H1 (cell line): ENCODE data around the gene ENKD1. TPM values are rescaled to one million over a fixed set of nuclear protein-coding genes. Genes with fewer than 3 reads are reported as not detected.

Experiments used
- CTCF ChIA-PET: fragments of 300-600 bp; sonication (Branson Sonifier 250); formaldehyde crosslinking; loops from one replicate; lab custom pipeline; 2021; ENCODE audit not compliant: partially characterized antibody; lab: Charles Lee
- POLR2A ChIA-PET: fragments of 300-600 bp; sonication (Branson Sonifier 250); formaldehyde crosslinking; loops from one replicate; lab custom pipeline; 2021; ENCODE audit warnings: inconsistent platforms; ENCODE audit not compliant: partially characterized antibody; lab: Charles Lee
- DNase-seq, 2 experiments: peaks; one replicate each; pipeline versions ENCODE4 v3.0.0 to v3.0.0-alpha.2; 2010 to 2022; ENCODE audit warnings: low spot score in 2 of 2, low read depth in 1 of 2, mixed read lengths in 1 of 2
- FAIRE-seq: peaks from 2 replicates; lab custom pipeline; 2011; peaks lifted over from hg19 to GRCh38; lab: Jason Lieb, UNC
- H2AFZ ChIP-seq: 2 replicates; pipeline ENCODE4 v1.8.1; 2012; ENCODE audit warnings: low read length, inconsistent platforms
- H2AK5ac ChIP-seq: 2 replicates; pipeline ENCODE4 v1.6.1; 2013; ENCODE audit warnings: low read depth, low read length
- H2BK120ac ChIP-seq: replicated peaks from 2 replicates; pipeline ENCODE3; 2013; ENCODE audit warnings: low read depth, low read length, inconsistent platforms
- H2BK12ac ChIP-seq: 2 replicates; pipeline ENCODE4 v1.6.1; 2013; ENCODE audit warnings: low read depth, low read length
- H2BK15ac ChIP-seq: 2 replicates; pipeline ENCODE4 v1.6.1; 2013; ENCODE audit warnings: low read length
- H2BK20ac ChIP-seq: 2 replicates; pipeline ENCODE4 v1.6.1; 2013; ENCODE audit warnings: low read length
- H2BK5ac ChIP-seq: 2 replicates; pipeline ENCODE4 v1.6.1; 2013; ENCODE audit warnings: low read depth, low read length
- H3K14ac ChIP-seq: 2 replicates; pipeline ENCODE4 v1.6.1; 2013; ENCODE audit warnings: inconsistent platforms; ENCODE audit not compliant: insufficient read length
- H3K18ac ChIP-seq: 2 replicates; pipeline ENCODE4 v1.6.1; 2013; ENCODE audit warnings: low read length; ENCODE audit errors: extremely low read depth
- H3K23ac ChIP-seq: 2 replicates; pipeline ENCODE4 v1.6.1; 2013; ENCODE audit warnings: inconsistent platforms; ENCODE audit not compliant: insufficient read length
- H3K23me2 ChIP-seq: 2 replicates; pipeline ENCODE4 v1.6.1; 2013; ENCODE audit warnings: low read depth, low read length
- H3K27ac ChIP-seq: 2 replicates; pipeline ENCODE4 v1.6.1; 2011; ENCODE audit warnings: low read depth, low read length, inconsistent platforms
- H3K27me3 ChIP-seq, 4 experiments: replicated peaks in 1 of 4; 1 replicate in 1 of 4; 2 replicates in 3 of 4; pipeline versions ENCODE4 v1.6.1 to v1.8.1; 2011 to 2013; ENCODE audit warnings: low read length in 3 of 4, mild to moderate bottlenecking in 3 of 4, inconsistent platforms in 2 of 4, mixed read lengths in 2 of 4, moderate library complexity in 1 of 4; ENCODE audit not compliant: control insufficient read depth in 3 of 4, insufficient read depth in 3 of 4; ENCODE audit errors: extremely low read depth in 1 of 4
- H3K36me3 ChIP-seq, 4 experiments: 2 replicates each; pipeline versions ENCODE4 v1.6.1 to v1.8.1; 2011 to 2013; ENCODE audit warnings: mild to moderate bottlenecking in 4 of 4, low read length in 3 of 4, moderate library complexity in 2 of 4, control low read depth in 1 of 4, inconsistent platforms in 1 of 4; ENCODE audit not compliant: insufficient read depth in 4 of 4, control insufficient read depth in 2 of 4
- H3K4ac ChIP-seq: replicated peaks from 2 replicates; pipeline ENCODE3; 2013; ENCODE audit warnings: low read length, low read depth, mixed read lengths, inconsistent platforms; ENCODE audit not compliant: insufficient read length
- H3K4me1 ChIP-seq, 4 experiments: replicated peaks in 1 of 4; 1 replicate in 1 of 4; 2 replicates in 3 of 4; pipeline versions ENCODE4 v1.6.1 to v1.8.1; 2011 to 2013; ENCODE audit warnings: low read length in 3 of 4, inconsistent platforms in 2 of 4, mixed read lengths in 1 of 4; ENCODE audit not compliant: insufficient read depth in 4 of 4, control insufficient read depth in 3 of 4
- H3K4me2 ChIP-seq, 2 experiments: 2 replicates each; pipeline versions ENCODE4 v1.6.1 to v1.8.1; 2011 to 2013; ENCODE audit warnings: low read depth in 2 of 2, low read length in 2 of 2, control low read depth in 1 of 2, inconsistent platforms in 1 of 2, mild to moderate bottlenecking in 1 of 2; ENCODE audit not compliant: insufficient read depth in 1 of 2
- H3K4me3 ChIP-seq, 4 experiments: fragments of 200-600, 300-600 bp in 1 of 4; sonication (generic), shearing (Covaris generic), sonication (Bioruptor Twin) in 1 of 4; 2 replicates each; pipeline versions ENCODE4 v1.5.1 to v1.8.1; 2011 to 2016; ENCODE audit warnings: low read length in 4 of 4, low read depth in 3 of 4, control low read depth in 2 of 4, inconsistent platforms in 2 of 4, mild to moderate bottlenecking in 2 of 4, mixed read lengths in 1 of 4, moderate library complexity in 1 of 4; ENCODE audit not compliant: insufficient read depth in 2 of 4; ENCODE audit errors: extremely low read depth in 1 of 4
- H3K56ac ChIP-seq: replicated peaks from 2 replicates; pipeline ENCODE3; 2013; ENCODE audit warnings: low read depth, mild to moderate bottlenecking, mixed read lengths, low read length, inconsistent platforms; ENCODE audit not compliant: insufficient read length
- H3K79me1 ChIP-seq: 2 replicates; pipeline ENCODE4 v1.6.1; 2013; ENCODE audit warnings: low read depth, low read length, control low read depth
- H3K79me2 ChIP-seq, 2 experiments: 2 replicates each; pipeline versions ENCODE4 v1.6.1 to v1.8.1; 2012 to 2013; ENCODE audit warnings: low read length in 2 of 2, mild to moderate bottlenecking in 2 of 2, inconsistent platforms in 1 of 2; ENCODE audit not compliant: insufficient read depth in 2 of 2, control insufficient read depth in 1 of 2
- H3K9ac ChIP-seq, 4 experiments: replicated peaks in 1 of 4; 1 replicate in 1 of 4; 2 replicates in 3 of 4; pipeline versions ENCODE4 v1.6.1 to v1.8.1; 2011 to 2013; ENCODE audit warnings: low read depth in 3 of 4, low read length in 3 of 4, control low read depth in 2 of 4, mild to moderate bottlenecking in 2 of 4, moderate library complexity in 2 of 4, inconsistent platforms in 1 of 4; ENCODE audit errors: extremely low read depth in 1 of 4
- H3K9me3 ChIP-seq, 2 experiments: 2 replicates each; pipeline versions ENCODE4 v1.6.1 to v1.8.1; 2012 to 2013; ENCODE audit warnings: mild to moderate bottlenecking in 2 of 2, moderate library complexity in 2 of 2, control low read depth in 1 of 2, inconsistent platforms in 1 of 2, low read depth in 1 of 2, low read length in 1 of 2, mixed read lengths in 1 of 2; ENCODE audit not compliant: insufficient read depth in 2 of 2
- H4K20me1 ChIP-seq, 2 experiments: replicated peaks in 1 of 2; 2 replicates each; pipeline versions ENCODE3 to v1.8.1; 2011 to 2013; ENCODE audit warnings: inconsistent platforms in 2 of 2, low read length in 2 of 2, mild to moderate bottlenecking in 1 of 2; ENCODE audit not compliant: insufficient read depth in 2 of 2, control insufficient read depth in 1 of 2
- H4K5ac ChIP-seq: 2 replicates; pipeline ENCODE4 v1.6.1; 2013; ENCODE audit warnings: low read length, low read depth, mixed read lengths, inconsistent platforms; ENCODE audit not compliant: insufficient read length
- H4K8ac ChIP-seq: 2 replicates; pipeline ENCODE4 v1.8.0; 2013; ENCODE audit warnings: mild to moderate bottlenecking, moderate library complexity, low read length, inconsistent platforms; ENCODE audit not compliant: insufficient read depth; ENCODE audit errors: extremely low read depth
- H4K91ac ChIP-seq: replicated peaks from 2 replicates; pipeline ENCODE3; 2013; ENCODE audit warnings: low read length, mixed read lengths, inconsistent platforms; ENCODE audit not compliant: insufficient read length
- ATF3 ChIP-seq: IDR thresholded peaks from 2 replicates; pipeline ENCODE4 v1.6.1; 2011; ENCODE audit warnings: low read depth, mild to moderate bottlenecking, low read length; ENCODE audit not compliant: insufficient read depth
- EGR1 ChIP-seq: IDR thresholded peaks from 2 replicates; pipeline ENCODE4 v1.6.1; 2011; ENCODE audit warnings: low read depth, low read length, borderline replicate concordance
- EZH2 ChIP-seq: fragments of 200-600 bp; sonication (generic); IDR thresholded peaks from 2 replicates; pipeline ENCODE4 v1.7.1; 2012; ENCODE audit warnings: low read depth, mild to moderate bottlenecking, moderate library complexity, low read length, inconsistent platforms; ENCODE audit not compliant: severe bottlenecking
- GABPA ChIP-seq: IDR thresholded peaks from 2 replicates; pipeline ENCODE4 v1.6.1; 2011; ENCODE audit warnings: mild to moderate bottlenecking, low read length, moderate library complexity, borderline replicate concordance; ENCODE audit not compliant: insufficient read depth
- HDAC6 ChIP-seq: IDR thresholded peaks from one replicate; pipeline ENCODE4 v1.7.1; 2012; ENCODE audit warnings: low read depth, mild to moderate bottlenecking, inconsistent platforms, low read length, moderate library complexity
- SRF ChIP-seq: IDR thresholded peaks from 2 replicates; pipeline ENCODE4 v1.6.1; 2011; ENCODE audit warnings: mild to moderate bottlenecking, low read depth, low read length, moderate library complexity
- TEAD4 ChIP-seq: IDR thresholded peaks from 2 replicates; pipeline ENCODE4 v1.6.1; 2012; ENCODE audit warnings: low read depth, low read length, inconsistent platforms, mixed read lengths
- ZNF274 ChIP-seq: IDR thresholded peaks from 2 replicates; pipeline ENCODE4 v1.7.0; 2012; ENCODE audit warnings: low read length, borderline replicate concordance; ENCODE audit errors: extremely low read depth
- WGBS, 2 experiments: shearing (Covaris generic) in 1 of 2; methylation state at CpG; one replicate each; pipeline versions ENCODE4 v1.1.6 to v1.1.7; 2013 to 2015; ENCODE audit warnings: low lambda C conversion rate in 2 of 2, mixed read lengths in 2 of 2, inconsistent platforms in 1 of 2, low coverage in 1 of 2, missing lambda C conversion rate in 1 of 2; ENCODE audit not compliant: insufficient replicate concordance in 2 of 2, insufficient coverage in 1 of 2, insufficient read length in 1 of 2; ENCODE audit errors: extremely low coverage in 1 of 2, missing lambda C conversion rate in 1 of 2; 5-methylcytosine and 5-hydroxymethylcytosine counted together
- polyA plus RNA-seq, 7 experiments: library from polyadenylated mRNA; depleted of rRNA in 3 of 7; stranded (reverse) in 5 of 7; unstranded in 2 of 7; fragments of >200 nt in 5 of 7; fragments of 200-250 nt in 2 of 7; gene quantifications; 1 replicate in 5 of 7; 2 replicates in 1 of 7; 4 replicates in 1 of 7; pipeline versions ENCODE4 v1.2.1 to v1.2.3, GENCODE V29; 2011 to 2013; ENCODE audit warnings: missing spikeins in 2 of 7, mixed read lengths in 2 of 7
- total RNA-seq: library from RNA; stranded (reverse); fragmentation: NEBNext Ultra II Directional; extraction: Animal tissue kit (Norgen Biotek cat#: 25700); gene quantifications from 2 replicates; pipeline ENCODE4 v1.2.1, GENCODE V29; 2021
- TF ChIP-seq, protein P1 (sequence below): IDR thresholded peaks from 2 replicates; pipeline ENCODE4 v1.6.1; 2012; ENCODE audit warnings: inconsistent platforms

The ENKD1 gene
- total and polyA plus RNA-seq, 2 of the 8 experiments (the other 6 are each of a cell fraction or from before 2014, with no cell fraction given): 12.9 to 16.1 TPM

- no peak overlapping the region for H2BK120ac ChIP-seq
- H2BK12ac ChIP-seq: no peak overlapping the region
- peak overlapping the region; percentile 17; the same call in 1 of the 2 replicates for H4K8ac ChIP-seq
- H3K27me3 ChIP-seq: peaks cover 3 to 33% (median 19%) of the 10 kb centered on the region in 4 experiments; a peak in 6 of 7 replicates
- peaks cover 6% of the 10 kb centered on the region; the same call in 1 of the 2 replicates for H3K23me2 ChIP-seq
- H3K23ac ChIP-seq: no peak overlapping the region
- no peak overlapping the region for H3K27ac ChIP-seq
- DNase-seq: no peak
- H3K4me3 ChIP-seq: no peak overlapping the region
- 92% methylated on average over 14 of the region's 15 CpGs; no CpG with 5 or more reads in 1 of the 2 experiments for WGBS, 2 experiments
- H2BK15ac ChIP-seq: no peak overlapping the region
- ChIA-PET CTCF (interaction anchor here (0.5 to 18.0 kb wide), 19 partner anchors 9 to 153 kb away, joined by 3 to 202 read pairs (median 5); partner anchors contain the start of genes ACD, C16orf86, CTCF and ENKD1), POLR2A (interaction anchor here (0.6 to 2.2 kb wide), 5 partner anchors 11 to 163 kb away, joined by 3 to 10 read pairs (median 5); partner anchors contain the start of genes CTCF and RIPOR1)
- no peak overlapping the region for H3K18ac ChIP-seq
- no peaks in the 10 kb centered on the region for H3K9me3 ChIP-seq
- no peak overlapping the region for H3K9ac ChIP-seq
- no peak overlapping the region for H3K56ac ChIP-seq
- no peak overlapping the region for H4K91ac ChIP-seq
- H3K4me2 ChIP-seq: no peak overlapping the region
- H3K79me1 ChIP-seq: no peaks in the 10 kb centered on the region
- H4K20me1 ChIP-seq: peaks cover 3 to 12% of the 10 kb centered on the region in 2 experiments
- H2AFZ ChIP-seq: no peak overlapping the region
- H3K4me1 ChIP-seq: peaks cover 0 to 16% (median 6%) of the 10 kb centered on the region in 4 experiments; a peak in 5 of 7 replicates
- no peaks in the 10 kb centered on the region for H3K36me3 ChIP-seq
- H3K79me2 ChIP-seq: no peaks in the 10 kb centered on the region
- H2AK5ac ChIP-seq: no peak overlapping the region
- H4K5ac ChIP-seq: no peak overlapping the region
- H3K14ac ChIP-seq: no peak overlapping the region
- no peak overlapping the region for H2BK5ac ChIP-seq
- H2BK20ac ChIP-seq: no peak overlapping the region
- no peak for FAIRE-seq
- no peak overlapping the region for H3K4ac ChIP-seq
- TF ChIP-seq EGR1 (no peak), TEAD4 (no peak), ZNF274 (no peak), EZH2 (no peak), GABPA (no peak), SRF (no peak), HDAC6 (no peak), ATF3 (no peak)
- TF ChIP-seq, protein P1, sequence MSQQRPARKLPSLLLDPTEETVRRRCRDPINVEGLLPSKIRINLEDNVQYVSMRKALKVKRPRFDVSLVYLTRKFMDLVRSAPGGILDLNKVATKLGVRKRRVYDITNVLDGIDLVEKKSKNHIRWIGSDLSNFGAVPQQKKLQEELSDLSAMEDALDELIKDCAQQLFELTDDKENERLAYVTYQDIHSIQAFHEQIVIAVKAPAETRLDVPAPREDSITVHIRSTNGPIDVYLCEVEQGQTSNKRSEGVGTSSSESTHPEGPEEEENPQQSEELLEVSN: no peak
These were observed 19.4 kb downstream of the ENKD1 start for GRCh38 chr16:67647111-67647651.
